Measurements from ENCODE around the gene HTR6.

GRCh38 chr1:19662313-19662712, 2.4 kb upstream of the HTR6 start:
- TF ChIP-seq CTCF (IDR thresholded peaks at IDR 0.05; ENCODE audit: low read length) = no peak
- TF ChIP-seq EZH2phosphoT487 (IDR thresholded peaks at IDR 0.05; ENCODE audit: low read length) = no peak
- no peak for TF ChIP-seq EZH2 (optimal IDR thresholded peaks at IDR 0.05; ENCODE audit: low read depth, low read length)

Measured in MM.1S (cell line).